IMR-90 (cell line): ENCODE data around the gene SRMS.

ENCODE experiments used
- BHLHE40 ChIP-seq: fragments of 150-350 bp; IDR thresholded peaks from 2 replicates; pipeline ENCODE4 v1.6.1; 2016; ENCODE audit warnings: mild to moderate bottlenecking, low read depth, low read length
- CEBPB ChIP-seq: IDR thresholded peaks from 2 replicates; pipeline ENCODE4 v1.6.1; 2012; ENCODE audit warnings: low read depth, low read length, improper control_type of control experiment
- FOS ChIP-seq: fragments of 150-350 bp; IDR thresholded peaks from 2 replicates; pipeline ENCODE4 v1.6.1; 2016; ENCODE audit warnings: low read depth, low read length
- MAFK ChIP-seq: IDR thresholded peaks from 2 replicates; pipeline ENCODE4 v1.6.1; 2012; ENCODE audit warnings: low read depth, low read length, improper control_type of control experiment
- MAZ ChIP-seq: IDR thresholded peaks from 2 replicates; pipeline ENCODE4 v1.6.1; 2012; ENCODE audit warnings: low read depth, mild to moderate bottlenecking, low read length, improper control_type of control experiment, moderate library complexity, borderline replicate concordance
- MXI1 ChIP-seq: IDR thresholded peaks from 2 replicates; pipeline ENCODE4 v1.6.1; 2012; ENCODE audit warnings: low read depth, mild to moderate bottlenecking, low read length, moderate library complexity, borderline replicate concordance
- POLR2A ChIP-seq: IDR thresholded peaks from 2 replicates; pipeline ENCODE4 v1.6.1; 2012; ENCODE audit warnings: mild to moderate bottlenecking, low read depth, low read length
- RAD21 ChIP-seq: IDR thresholded peaks from 2 replicates; pipeline ENCODE4 v1.6.1; 2012; ENCODE audit warnings: low read length, improper control_type of control experiment
- RCOR1 ChIP-seq: IDR thresholded peaks from 2 replicates; pipeline ENCODE4 v1.6.1; 2012; ENCODE audit warnings: mild to moderate bottlenecking, low read length, improper control_type of control experiment; ENCODE audit not compliant: insufficient replicate concordance
- RFX5 ChIP-seq: IDR thresholded peaks from 2 replicates; pipeline ENCODE4 v1.8.0; 2012; ENCODE audit warnings: low read depth, mild to moderate bottlenecking, low read length, moderate library complexity
- SMC3 ChIP-seq: fragments of 150-350 bp; IDR thresholded peaks from 2 replicates; pipeline ENCODE4 v1.6.1; 2016; ENCODE audit warnings: low read depth, mild to moderate bottlenecking, antibody characterized with exemption, low read length, moderate library complexity
- TF ChIP-seq, protein P1 (sequence below): conservative IDR thresholded peaks from 2 replicates; pipeline ENCODE4 v1.5.1; 2012; ENCODE audit warnings: mild to moderate bottlenecking, low read depth, low read length, improper control_type of control experiment
- TF ChIP-seq, protein P2 (sequence below): fragments of 150-350 bp; IDR thresholded peaks from 2 replicates; pipeline ENCODE4 v1.6.1; 2017; ENCODE audit warnings: mild to moderate bottlenecking, antibody characterized with exemption, low read length, low read depth
- TF ChIP-seq, protein P3 (sequence below): fragments of 150-350 bp; IDR thresholded peaks from 2 replicates; pipeline ENCODE4 v1.6.1; 2016; ENCODE audit warnings: low read depth, mild to moderate bottlenecking, low read length, moderate library complexity, borderline replicate concordance

DNA sequence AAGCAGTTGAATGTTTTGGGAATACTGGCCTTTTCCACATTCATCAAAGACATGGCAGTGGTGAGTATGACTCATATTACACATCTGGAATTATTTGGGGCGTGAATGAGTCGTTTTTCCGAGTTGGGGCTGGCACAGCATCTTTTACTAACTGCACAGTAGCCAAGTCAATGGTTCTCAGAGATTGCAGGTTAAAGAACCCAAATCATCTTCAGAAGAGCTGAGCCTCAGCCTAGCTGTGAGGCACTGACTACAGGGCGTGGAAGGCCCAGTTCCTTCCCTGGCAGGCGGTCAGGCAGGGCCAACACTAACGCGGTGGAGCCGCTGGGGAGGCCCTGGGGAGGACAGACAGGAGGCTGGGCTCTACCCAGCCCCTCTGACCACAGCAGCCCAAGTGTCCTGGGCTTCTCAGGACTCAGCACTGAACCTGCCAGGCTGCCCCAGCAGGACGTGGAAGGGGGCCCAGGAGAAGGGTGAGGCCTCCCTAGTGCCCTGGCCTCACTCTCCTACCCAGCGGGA lies 46.6 kb upstream of the SRMS start:
- TF ChIP-seq, protein P1, sequence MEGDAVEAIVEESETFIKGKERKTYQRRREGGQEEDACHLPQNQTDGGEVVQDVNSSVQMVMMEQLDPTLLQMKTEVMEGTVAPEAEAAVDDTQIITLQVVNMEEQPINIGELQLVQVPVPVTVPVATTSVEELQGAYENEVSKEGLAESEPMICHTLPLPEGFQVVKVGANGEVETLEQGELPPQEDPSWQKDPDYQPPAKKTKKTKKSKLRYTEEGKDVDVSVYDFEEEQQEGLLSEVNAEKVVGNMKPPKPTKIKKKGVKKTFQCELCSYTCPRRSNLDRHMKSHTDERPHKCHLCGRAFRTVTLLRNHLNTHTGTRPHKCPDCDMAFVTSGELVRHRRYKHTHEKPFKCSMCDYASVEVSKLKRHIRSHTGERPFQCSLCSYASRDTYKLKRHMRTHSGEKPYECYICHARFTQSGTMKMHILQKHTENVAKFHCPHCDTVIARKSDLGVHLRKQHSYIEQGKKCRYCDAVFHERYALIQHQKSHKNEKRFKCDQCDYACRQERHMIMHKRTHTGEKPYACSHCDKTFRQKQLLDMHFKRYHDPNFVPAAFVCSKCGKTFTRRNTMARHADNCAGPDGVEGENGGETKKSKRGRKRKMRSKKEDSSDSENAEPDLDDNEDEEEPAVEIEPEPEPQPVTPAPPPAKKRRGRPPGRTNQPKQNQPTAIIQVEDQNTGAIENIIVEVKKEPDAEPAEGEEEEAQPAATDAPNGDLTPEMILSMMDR: no peak
- TF ChIP-seq BHLHE40 (no peak), POLR2A (no peak), RCOR1 (no peak), RAD21 (no peak), MAZ (no peak), SMC3 (no peak), CEBPB (no peak), MAFK (no peak), FOS (peak; percentile 54; the same call in 1 of the 2 replicates), MXI1 (no peak), RFX5 (no peak)
- TF ChIP-seq, protein P2, sequence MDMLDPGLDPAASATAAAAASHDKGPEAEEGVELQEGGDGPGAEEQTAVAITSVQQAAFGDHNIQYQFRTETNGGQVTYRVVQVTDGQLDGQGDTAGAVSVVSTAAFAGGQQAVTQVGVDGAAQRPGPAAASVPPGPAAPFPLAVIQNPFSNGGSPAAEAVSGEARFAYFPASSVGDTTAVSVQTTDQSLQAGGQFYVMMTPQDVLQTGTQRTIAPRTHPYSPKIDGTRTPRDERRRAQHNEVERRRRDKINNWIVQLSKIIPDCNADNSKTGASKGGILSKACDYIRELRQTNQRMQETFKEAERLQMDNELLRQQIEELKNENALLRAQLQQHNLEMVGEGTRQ: no peak
- TF ChIP-seq, protein P3, sequence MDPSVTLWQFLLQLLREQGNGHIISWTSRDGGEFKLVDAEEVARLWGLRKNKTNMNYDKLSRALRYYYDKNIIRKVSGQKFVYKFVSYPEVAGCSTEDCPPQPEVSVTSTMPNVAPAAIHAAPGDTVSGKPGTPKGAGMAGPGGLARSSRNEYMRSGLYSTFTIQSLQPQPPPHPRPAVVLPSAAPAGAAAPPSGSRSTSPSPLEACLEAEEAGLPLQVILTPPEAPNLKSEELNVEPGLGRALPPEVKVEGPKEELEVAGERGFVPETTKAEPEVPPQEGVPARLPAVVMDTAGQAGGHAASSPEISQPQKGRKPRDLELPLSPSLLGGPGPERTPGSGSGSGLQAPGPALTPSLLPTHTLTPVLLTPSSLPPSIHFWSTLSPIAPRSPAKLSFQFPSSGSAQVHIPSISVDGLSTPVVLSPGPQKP: no peak
